Measurements from ENCODE around the gene RARS1. TPM values are rescaled to one million over a fixed set of nuclear protein-coding genes. Genes with fewer than 3 reads are reported as not detected.
A peak's percentile ranks its signal among the peaks of the same experiment; 100 is the strongest.

The RARS1 gene
- 26.6 TPM for total RNA-seq

- ATAC-seq (peak; percentile 100), DNase-seq (ENCODE audit: low spot score) (peak; percentile 95)
These were observed at the start of gene RARS1 for GRCh38 chr5:168486136-168486879. Gene RARS1 (plus strand): TSS chr5:168486471. CDS start chr5:168486499, 28 bp downstream.

- ATAC-seq (no peak), DNase-seq (ENCODE audit: low spot score) (no peak)
These were observed 47.9 kb upstream of the RARS1 start for GRCh38 chr5:168438349-168438748.

- DNase-seq (ENCODE audit: low spot score) (no peak), ATAC-seq (no peak)
These were observed 42.7 kb upstream of the RARS1 start for GRCh38 chr5:168443533-168443932.

GRCh38 chr5:168443950-168444700 is 42.1 kb upstream of the RARS1 start:
- DNase-seq (ENCODE audit: low spot score) (no peak), ATAC-seq (no peak)

GRCh38 chr5:168446983-168447619 is 39.2 kb upstream of the RARS1 start:
- DNase-seq (ENCODE audit: low spot score) (no peak), ATAC-seq (no peak)

- no peak for ATAC-seq
- DNase-seq (ENCODE audit: low spot score) = no peak
These were observed 38.5 kb upstream of the RARS1 start for GRCh38 chr5:168447808-168448207.

- no peak for DNase-seq (ENCODE audit: low spot score)
- no peak for ATAC-seq
These were observed 37.1 kb upstream of the RARS1 start for GRCh38 chr5:168449166-168449565.

GRCh38 chr5:168451565-168451964 is 34.7 kb upstream of the RARS1 start:
- DNase-seq (ENCODE audit: low spot score) (no peak), ATAC-seq (no peak)

- DNase-seq (ENCODE audit: low spot score) = no peak
- no peak for ATAC-seq
These were observed 31.1 kb upstream of the RARS1 start for GRCh38 chr5:168455201-168455600.

GRCh38 chr5:168457542-168457941 is 28.7 kb upstream of the RARS1 start:
- ATAC-seq = no peak

GRCh38 chr5:168460606-168461005 is 25.7 kb upstream of the RARS1 start:
- no peak for ATAC-seq
- no peak for DNase-seq (ENCODE audit: low spot score)

More at GRCh38 chr5:168457542-168457941, 28.7 kb upstream of the RARS1 start:
- no peak for DNase-seq (ENCODE audit: low spot score)

- no peak for ATAC-seq
- no peak for DNase-seq (ENCODE audit: low spot score)
These were observed 23.2 kb upstream of the RARS1 start for GRCh38 chr5:168463081-168463480.

GRCh38 chr5:168464214-168464613 is 22.1 kb upstream of the RARS1 start:
- DNase-seq (ENCODE audit: low spot score) (no peak), ATAC-seq (no peak)

GRCh38 chr5:168464641-168465040 is 21.6 kb upstream of the RARS1 start:
- ATAC-seq (no peak), DNase-seq (ENCODE audit: low spot score) (no peak)

- no peak for DNase-seq (ENCODE audit: low spot score)
- no peak for ATAC-seq
These were observed 18.4 kb upstream of the RARS1 start for GRCh38 chr5:168467755-168468330.

GRCh38 chr5:168468836-168469235 is 17.4 kb upstream of the RARS1 start:
- DNase-seq (ENCODE audit: low spot score) (no peak), ATAC-seq (no peak)

GRCh38 chr5:168469816-168470215 is 16.5 kb upstream of the RARS1 start:
- ATAC-seq (no peak), DNase-seq (ENCODE audit: low spot score) (no peak)

GRCh38 chr5:168471785-168472184 is 14.5 kb upstream of the RARS1 start:
- no peak for ATAC-seq
- DNase-seq (ENCODE audit: low spot score) = no peak

- DNase-seq (ENCODE audit: low spot score) = no peak
- no peak for ATAC-seq
These were observed 13.9 kb upstream of the RARS1 start for GRCh38 chr5:168472329-168472728.

- no peak for ATAC-seq
- no peak for DNase-seq (ENCODE audit: low spot score)
These were observed 12.0 kb upstream of the RARS1 start for GRCh38 chr5:168474319-168474718.

- DNase-seq (ENCODE audit: low spot score) = no peak
- no peak for ATAC-seq
These were observed 9.2 kb upstream of the RARS1 start for GRCh38 chr5:168477060-168477459.

Data from left lobe of liver (tissue), 2 donors.